Cardiac fibroblast (primary cell): Measurements from ENCODE around the gene RARA.

Experiments
- DNase-seq, 2 donors: peaks; one replicate each; pipeline versions ENCODE4 v3.0.0 to v3.0.0-alpha.2; 2010; ENCODE audit warnings: low read depth in 2 of 2
- H3K4me3 ChIP-seq, 2 donors: replicated peaks in 1 of 2; 1 replicate in 1 of 2; 2 replicates in 1 of 2; pipeline ENCODE4 v1.5.1; 2011; ENCODE audit warnings: low read depth in 2 of 2, low read length in 2 of 2, mild to moderate bottlenecking in 2 of 2, moderate library complexity in 1 of 2
- CTCF ChIP-seq: IDR thresholded peaks from one replicate; pipeline ENCODE4 v1.5.1; 2011; ENCODE audit warnings: low read depth, mild to moderate bottlenecking, low read length, inconsistent platforms

Gene RARA

GRCh38 chr17:40354221-40355122 is 45.5 kb downstream of the RARA start:
- H3K4me3 ChIP-seq = no peak overlapping the region
- TF ChIP-seq CTCF = no peak
- no peak for DNase-seq

DNA sequence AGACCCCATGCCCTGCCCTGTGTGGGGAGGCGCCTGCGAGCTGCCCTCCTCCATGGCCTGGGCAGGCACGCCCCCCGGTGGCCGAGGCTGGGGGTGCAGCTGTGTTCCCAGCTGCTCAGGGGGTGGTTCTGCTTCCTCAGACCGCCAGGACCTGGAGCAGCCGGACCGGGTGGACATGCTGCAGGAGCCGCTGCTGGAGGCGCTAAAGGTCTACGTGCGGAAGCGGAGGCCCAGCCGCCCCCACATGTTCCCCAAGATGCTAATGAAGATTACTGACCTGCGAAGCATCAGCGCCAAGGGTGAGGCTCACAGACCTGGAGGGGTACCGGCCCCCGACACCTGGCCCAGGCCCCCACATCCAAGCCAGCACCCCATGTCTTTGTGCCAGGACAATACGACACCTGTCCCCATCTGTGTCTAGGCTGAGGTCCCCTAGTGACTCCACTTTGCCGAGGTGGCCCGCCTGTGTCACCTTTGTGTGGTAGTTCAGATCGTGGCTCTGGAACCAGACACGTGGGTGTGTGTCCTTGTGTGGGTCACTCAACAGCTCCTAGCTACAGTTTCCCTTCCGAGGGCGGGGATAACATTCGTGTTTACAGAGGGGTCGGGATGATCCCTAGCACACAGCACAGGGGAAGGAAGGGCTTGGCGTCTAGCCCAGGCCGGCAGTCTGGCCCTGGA is 46.3 kb downstream of the RARA start:
- peak; percentile 61 to 65 for DNase-seq
- H3K4me3 ChIP-seq = no peak overlapping the region
- peak; percentile 93 for TF ChIP-seq CTCF

- H3K4me3 ChIP-seq = no peak overlapping the region
- DNase-seq = no peak
Measured at GRCh38 chr17:40355804-40356758, 47.1 kb downstream of the RARA start.

GRCh38 chr17:40356990-40357881 is 48.3 kb downstream of the RARA start:
- H3K4me3 ChIP-seq = no peak overlapping the region
- DNase-seq = no peak
- TF ChIP-seq CTCF = no peak

More at GRCh38 chr17:40355804-40356758, 47.1 kb downstream of the RARA start:
- TF ChIP-seq CTCF = no peak

- peak; percentile 92 for TF ChIP-seq CTCF
- H3K4me3 ChIP-seq = no peak overlapping the region
- DNase-seq = peak; percentile 91 to 93
Measured at GRCh38 chr17:40358323-40359038, 49.5 kb downstream of the RARA start.
